H1 (cell line): ENCODE data around the gene C3orf49. TPM values are rescaled to one million over a fixed set of nuclear protein-coding genes. Genes with fewer than 3 reads are reported as not detected.

Source experiments
- CTCF ChIA-PET: fragments of 300-600 bp; sonication (Branson Sonifier 250); formaldehyde crosslinking; loops from one replicate; lab custom pipeline; 2021; ENCODE audit not compliant: partially characterized antibody; lab: Charles Lee
- POLR2A ChIA-PET: fragments of 300-600 bp; sonication (Branson Sonifier 250); formaldehyde crosslinking; loops from one replicate; lab custom pipeline; 2021; ENCODE audit warnings: inconsistent platforms; ENCODE audit not compliant: partially characterized antibody; lab: Charles Lee
- DNase-seq, 2 experiments: peaks; one replicate each; pipeline versions ENCODE4 v3.0.0 to v3.0.0-alpha.2; 2010 to 2022; ENCODE audit warnings: low spot score in 2 of 2, low read depth in 1 of 2, mixed read lengths in 1 of 2
- FAIRE-seq: peaks from 2 replicates; lab custom pipeline; 2011; peaks lifted over from hg19 to GRCh38; lab: Jason Lieb, UNC
- H2AFZ ChIP-seq: 2 replicates; pipeline ENCODE4 v1.8.1; 2012; ENCODE audit warnings: low read length, inconsistent platforms
- H2AK5ac ChIP-seq: 2 replicates; pipeline ENCODE4 v1.6.1; 2013; ENCODE audit warnings: low read depth, low read length
- H2BK120ac ChIP-seq: replicated peaks from 2 replicates; pipeline ENCODE3; 2013; ENCODE audit warnings: low read depth, low read length, inconsistent platforms
- H2BK12ac ChIP-seq: 2 replicates; pipeline ENCODE4 v1.6.1; 2013; ENCODE audit warnings: low read depth, low read length
- H2BK15ac ChIP-seq: 2 replicates; pipeline ENCODE4 v1.6.1; 2013; ENCODE audit warnings: low read length
- H2BK20ac ChIP-seq: 2 replicates; pipeline ENCODE4 v1.6.1; 2013; ENCODE audit warnings: low read length
- H2BK5ac ChIP-seq: 2 replicates; pipeline ENCODE4 v1.6.1; 2013; ENCODE audit warnings: low read depth, low read length
- H3K14ac ChIP-seq: 2 replicates; pipeline ENCODE4 v1.6.1; 2013; ENCODE audit warnings: inconsistent platforms; ENCODE audit not compliant: insufficient read length
- H3K18ac ChIP-seq: 2 replicates; pipeline ENCODE4 v1.6.1; 2013; ENCODE audit warnings: low read length; ENCODE audit errors: extremely low read depth
- H3K23ac ChIP-seq: 2 replicates; pipeline ENCODE4 v1.6.1; 2013; ENCODE audit warnings: inconsistent platforms; ENCODE audit not compliant: insufficient read length
- H3K23me2 ChIP-seq: 2 replicates; pipeline ENCODE4 v1.6.1; 2013; ENCODE audit warnings: low read depth, low read length
- H3K27ac ChIP-seq: 2 replicates; pipeline ENCODE4 v1.6.1; 2011; ENCODE audit warnings: low read depth, low read length, inconsistent platforms
- H3K27me3 ChIP-seq, 4 experiments: replicated peaks in 1 of 4; 1 replicate in 1 of 4; 2 replicates in 3 of 4; pipeline versions ENCODE4 v1.6.1 to v1.8.1; 2011 to 2013; ENCODE audit warnings: low read length in 3 of 4, mild to moderate bottlenecking in 3 of 4, inconsistent platforms in 2 of 4, mixed read lengths in 2 of 4, moderate library complexity in 1 of 4; ENCODE audit not compliant: control insufficient read depth in 3 of 4, insufficient read depth in 3 of 4; ENCODE audit errors: extremely low read depth in 1 of 4
- H3K36me3 ChIP-seq, 4 experiments: 2 replicates each; pipeline versions ENCODE4 v1.6.1 to v1.8.1; 2011 to 2013; ENCODE audit warnings: mild to moderate bottlenecking in 4 of 4, low read length in 3 of 4, moderate library complexity in 2 of 4, control low read depth in 1 of 4, inconsistent platforms in 1 of 4; ENCODE audit not compliant: insufficient read depth in 4 of 4, control insufficient read depth in 2 of 4
- H3K4ac ChIP-seq: replicated peaks from 2 replicates; pipeline ENCODE3; 2013; ENCODE audit warnings: low read length, low read depth, mixed read lengths, inconsistent platforms; ENCODE audit not compliant: insufficient read length
- H3K4me1 ChIP-seq, 4 experiments: replicated peaks in 1 of 4; 1 replicate in 1 of 4; 2 replicates in 3 of 4; pipeline versions ENCODE4 v1.6.1 to v1.8.1; 2011 to 2013; ENCODE audit warnings: low read length in 3 of 4, inconsistent platforms in 2 of 4, mixed read lengths in 1 of 4; ENCODE audit not compliant: insufficient read depth in 4 of 4, control insufficient read depth in 3 of 4
- H3K4me2 ChIP-seq, 2 experiments: 2 replicates each; pipeline versions ENCODE4 v1.6.1 to v1.8.1; 2011 to 2013; ENCODE audit warnings: low read depth in 2 of 2, low read length in 2 of 2, control low read depth in 1 of 2, inconsistent platforms in 1 of 2, mild to moderate bottlenecking in 1 of 2; ENCODE audit not compliant: insufficient read depth in 1 of 2
- H3K4me3 ChIP-seq, 4 experiments: fragments of 200-600, 300-600 bp in 1 of 4; sonication (generic), shearing (Covaris generic), sonication (Bioruptor Twin) in 1 of 4; 2 replicates each; pipeline versions ENCODE4 v1.5.1 to v1.8.1; 2011 to 2016; ENCODE audit warnings: low read length in 4 of 4, low read depth in 3 of 4, control low read depth in 2 of 4, inconsistent platforms in 2 of 4, mild to moderate bottlenecking in 2 of 4, mixed read lengths in 1 of 4, moderate library complexity in 1 of 4; ENCODE audit not compliant: insufficient read depth in 2 of 4; ENCODE audit errors: extremely low read depth in 1 of 4
- H3K56ac ChIP-seq: replicated peaks from 2 replicates; pipeline ENCODE3; 2013; ENCODE audit warnings: low read depth, mild to moderate bottlenecking, mixed read lengths, low read length, inconsistent platforms; ENCODE audit not compliant: insufficient read length
- H3K79me1 ChIP-seq: 2 replicates; pipeline ENCODE4 v1.6.1; 2013; ENCODE audit warnings: low read depth, low read length, control low read depth
- H3K79me2 ChIP-seq, 2 experiments: 2 replicates each; pipeline versions ENCODE4 v1.6.1 to v1.8.1; 2012 to 2013; ENCODE audit warnings: low read length in 2 of 2, mild to moderate bottlenecking in 2 of 2, inconsistent platforms in 1 of 2; ENCODE audit not compliant: insufficient read depth in 2 of 2, control insufficient read depth in 1 of 2
- H3K9ac ChIP-seq, 4 experiments: replicated peaks in 1 of 4; 1 replicate in 1 of 4; 2 replicates in 3 of 4; pipeline versions ENCODE4 v1.6.1 to v1.8.1; 2011 to 2013; ENCODE audit warnings: low read depth in 3 of 4, low read length in 3 of 4, control low read depth in 2 of 4, mild to moderate bottlenecking in 2 of 4, moderate library complexity in 2 of 4, inconsistent platforms in 1 of 4; ENCODE audit errors: extremely low read depth in 1 of 4
- H3K9me3 ChIP-seq, 2 experiments: 2 replicates each; pipeline versions ENCODE4 v1.6.1 to v1.8.1; 2012 to 2013; ENCODE audit warnings: mild to moderate bottlenecking in 2 of 2, moderate library complexity in 2 of 2, control low read depth in 1 of 2, inconsistent platforms in 1 of 2, low read depth in 1 of 2, low read length in 1 of 2, mixed read lengths in 1 of 2; ENCODE audit not compliant: insufficient read depth in 2 of 2
- H4K20me1 ChIP-seq, 2 experiments: replicated peaks in 1 of 2; 2 replicates each; pipeline versions ENCODE3 to v1.8.1; 2011 to 2013; ENCODE audit warnings: inconsistent platforms in 2 of 2, low read length in 2 of 2, mild to moderate bottlenecking in 1 of 2; ENCODE audit not compliant: insufficient read depth in 2 of 2, control insufficient read depth in 1 of 2
- H4K5ac ChIP-seq: 2 replicates; pipeline ENCODE4 v1.6.1; 2013; ENCODE audit warnings: low read length, low read depth, mixed read lengths, inconsistent platforms; ENCODE audit not compliant: insufficient read length
- H4K8ac ChIP-seq: 2 replicates; pipeline ENCODE4 v1.8.0; 2013; ENCODE audit warnings: mild to moderate bottlenecking, moderate library complexity, low read length, inconsistent platforms; ENCODE audit not compliant: insufficient read depth; ENCODE audit errors: extremely low read depth
- H4K91ac ChIP-seq: replicated peaks from 2 replicates; pipeline ENCODE3; 2013; ENCODE audit warnings: low read length, mixed read lengths, inconsistent platforms; ENCODE audit not compliant: insufficient read length
- CBX5 ChIP-seq: fragments of 300-800, 300-1000 bp; sonication (generic); IDR thresholded peaks from 2 replicates; pipeline ENCODE4 v1.7.1; 2016; ENCODE audit warnings: antibody characterized with exemption, low read length, low read depth
- CBX8 ChIP-seq: fragments of 300-800, 300-1000 bp; sonication (generic); IDR thresholded peaks from 2 replicates; pipeline ENCODE4 v1.7.1; 2016; ENCODE audit warnings: low read depth, low read length, borderline replicate concordance
- CEBPB ChIP-seq: IDR thresholded peaks from 2 replicates; pipeline ENCODE4 v1.6.1; 2012; ENCODE audit warnings: low read depth, low read length
- FOSL1 ChIP-seq: IDR thresholded peaks from 2 replicates; pipeline ENCODE4 v1.6.1; 2011; ENCODE audit warnings: mild to moderate bottlenecking, low read depth, low read length, moderate library complexity; ENCODE audit not compliant: insufficient read depth
- MAFK ChIP-seq: IDR thresholded peaks from 2 replicates; pipeline ENCODE4 v1.6.1; 2012; ENCODE audit warnings: low read depth, mild to moderate bottlenecking, improper control_type of control experiment, low read length
- SIN3A ChIP-seq, 2 experiments: IDR thresholded peaks in 1 of 2; conservative IDR thresholded peaks in 1 of 2; 2 replicates each; pipeline ENCODE4 v1.6.1; 2011 to 2012; ENCODE audit warnings: low read length in 2 of 2, improper control_type of control experiment in 1 of 2, low read depth in 1 of 2, mild to moderate bottlenecking in 1 of 2
- SIRT6 ChIP-seq: IDR thresholded peaks from one replicate; pipeline ENCODE4 v1.7.1; 2012; ENCODE audit warnings: low read length, inconsistent platforms
- SIX5 ChIP-seq: IDR thresholded peaks from 2 replicates; pipeline ENCODE4 v1.6.1; 2011; ENCODE audit warnings: mild to moderate bottlenecking, low read depth, low read length
- SRF ChIP-seq: IDR thresholded peaks from 2 replicates; pipeline ENCODE4 v1.6.1; 2011; ENCODE audit warnings: mild to moderate bottlenecking, low read depth, low read length, moderate library complexity
- SUZ12 ChIP-seq: fragments of 200-600 bp; sonication (generic); IDR thresholded peaks from 2 replicates; pipeline ENCODE4 v1.6.1; 2012; ENCODE audit warnings: mild to moderate bottlenecking, inconsistent platforms, low read length, moderate library complexity, mixed read lengths
- YY1 ChIP-seq: IDR thresholded peaks from 2 replicates; pipeline ENCODE4 v1.6.1; 2011; ENCODE audit warnings: low read depth, mild to moderate bottlenecking, low read length
- WGBS, 2 experiments: shearing (Covaris generic) in 1 of 2; methylation state at CpG; one replicate each; pipeline versions ENCODE4 v1.1.6 to v1.1.7; 2013 to 2015; ENCODE audit warnings: low lambda C conversion rate in 2 of 2, mixed read lengths in 2 of 2, inconsistent platforms in 1 of 2, low coverage in 1 of 2, missing lambda C conversion rate in 1 of 2; ENCODE audit not compliant: insufficient replicate concordance in 2 of 2, insufficient coverage in 1 of 2, insufficient read length in 1 of 2; ENCODE audit errors: extremely low coverage in 1 of 2, missing lambda C conversion rate in 1 of 2; 5-methylcytosine and 5-hydroxymethylcytosine counted together
- polyA plus RNA-seq, 7 experiments: library from polyadenylated mRNA; depleted of rRNA in 3 of 7; stranded (reverse) in 5 of 7; unstranded in 2 of 7; fragments of >200 nt in 5 of 7; fragments of 200-250 nt in 2 of 7; gene quantifications; 1 replicate in 5 of 7; 2 replicates in 1 of 7; 4 replicates in 1 of 7; pipeline versions ENCODE4 v1.2.1 to v1.2.3, GENCODE V29; 2011 to 2013; ENCODE audit warnings: missing spikeins in 2 of 7, mixed read lengths in 2 of 7
- total RNA-seq: library from RNA; stranded (reverse); fragmentation: NEBNext Ultra II Directional; extraction: Animal tissue kit (Norgen Biotek cat#: 25700); gene quantifications from 2 replicates; pipeline ENCODE4 v1.2.1, GENCODE V29; 2021

C3orf49 gene
- total and polyA plus RNA-seq, 2 of the 8 experiments (the other 6 are each of a cell fraction or from before 2014, with no cell fraction given), result not detected

DNA sequence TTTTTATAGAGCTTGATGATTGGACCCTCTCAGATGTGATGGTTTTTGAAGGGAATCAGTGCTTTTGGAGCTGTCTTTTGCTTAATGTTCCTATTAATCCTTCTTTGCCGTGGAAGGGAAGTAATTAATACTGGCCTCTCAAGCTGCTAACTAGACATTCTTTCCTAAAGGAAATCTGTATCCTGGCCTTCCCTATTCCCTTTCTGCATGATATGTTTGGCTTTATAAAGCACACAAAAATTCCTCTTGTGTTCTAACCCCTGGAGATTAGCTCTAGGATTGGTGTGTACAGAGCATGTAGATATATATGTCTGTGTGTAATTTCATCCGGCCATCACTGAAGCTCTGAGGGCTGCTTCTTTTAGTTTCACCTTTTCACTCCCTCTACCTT is 51.5 kb downstream of the C3orf49 start:
- WGBS, 2 experiments, result 89% methylated on average over 2 of the region's 2 CpGs; no CpG with 5 or more reads in 1 of the 2 experiments
- Histone ChIP-seq H4K91ac (no peak overlapping the region), H3K27ac (no peak overlapping the region), H3K56ac (no peak overlapping the region), H2AFZ (no peak overlapping the region), H2AK5ac (no peak overlapping the region), H3K9ac (no peak overlapping the region), H2BK12ac (no peak overlapping the region), H2BK20ac (no peak overlapping the region), H3K4ac (no peak overlapping the region), H3K14ac (no peak overlapping the region), H3K79me2 (peaks cover 0 to 69% of the 10 kb centered on the region in 2 experiments; a peak in 2 of 4 replicates)
- POLR2A ChIA-PET, result interaction anchor here (0.8 to 1.1 kb wide), 3 partner anchors 9 to 22 kb away, joined by 3 to 5 read pairs (median 4); no protein-coding TSS in a partner anchor
- CTCF ChIA-PET, result interaction anchor here (1.0 kb wide), 1 partner anchor 14 kb away, joined by 3 read pairs; no protein-coding TSS in a partner anchor
- no peak for TF ChIP-seq YY1
- TF ChIP-seq MAFK, result no peak
- TF ChIP-seq SIRT6, result no peak
- TF ChIP-seq FOSL1, result no peak
- no peak for TF ChIP-seq CBX5
- TF ChIP-seq SRF, result no peak
- TF ChIP-seq SIX5, result no peak
- TF ChIP-seq SIN3A (conservative IDR thresholded peaks at IDR 0.05 in 1 of 2, IDR thresholded peaks at IDR 0.05 in 1 of 2; ENCODE audit: low read depth in 1 of 2, low read length in 2 of 2), result no peak
- TF ChIP-seq CBX8, result no peak
- TF ChIP-seq SUZ12, result no peak
- no peak for TF ChIP-seq CEBPB
- TF ChIP-seq, all 59 proteins: peak for 0
- Histone ChIP-seq H4K5ac (no peak overlapping the region), H3K4me2 (no peak overlapping the region), H2BK5ac (no peak overlapping the region), H4K8ac (no peak overlapping the region), H2BK15ac (no peak overlapping the region), H3K4me3 (no peak overlapping the region), H3K9me3 (no peaks in the 10 kb centered on the region), H4K20me1 (no peaks in the 10 kb centered on the region), H3K27me3 (no peaks in the 10 kb centered on the region), H3K4me1 (peaks cover 0 to 4% (median 3%) of the 10 kb centered on the region in 4 experiments; a peak in 4 of 7 replicates), H3K18ac (no peak overlapping the region), H3K23me2 (no peaks in the 10 kb centered on the region), H3K23ac (no peak overlapping the region), H2BK120ac (no peak overlapping the region), H3K79me1 (no peaks in the 10 kb centered on the region; the same call in 1 of the 2 replicates), H3K36me3 (no peaks in the 10 kb centered on the region)
- DNase-seq, result no peak
- no peak for FAIRE-seq
